Measurements from ENCODE around the gene LAGE3.

LAGE3 gene

GRCh38 chrX:154477891-154478477, 1.1 kb downstream of the LAGE3 start:
- DNase-seq (ENCODE audit: low read depth): no peak

DNA sequence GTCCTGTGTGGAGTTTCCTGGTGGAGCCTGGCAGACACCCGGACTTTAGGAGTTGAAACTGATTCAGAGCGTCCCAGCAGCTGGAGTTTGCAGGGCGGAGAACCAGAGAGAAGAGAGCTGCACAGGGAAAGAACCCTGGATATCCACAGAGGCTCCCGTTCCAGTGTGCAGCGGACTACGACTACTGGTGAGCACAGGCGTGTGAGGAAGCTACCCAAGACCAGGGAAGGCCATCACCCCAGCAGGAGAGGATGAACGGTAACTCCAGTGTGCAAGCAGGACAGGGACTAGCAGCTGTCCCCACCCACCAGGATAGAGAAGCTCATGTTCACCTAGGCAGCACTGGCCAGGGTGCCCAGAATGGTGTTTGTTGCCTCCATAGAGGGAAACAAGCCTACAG, 2.3 kb downstream of the LAGE3 start:
- no peak for DNase-seq (ENCODE audit: low read depth)

GRCh38 chrX:154473683-154474082, 5.4 kb downstream of the LAGE3 start:
- DNase-seq (ENCODE audit: low read depth): no peak

DNA sequence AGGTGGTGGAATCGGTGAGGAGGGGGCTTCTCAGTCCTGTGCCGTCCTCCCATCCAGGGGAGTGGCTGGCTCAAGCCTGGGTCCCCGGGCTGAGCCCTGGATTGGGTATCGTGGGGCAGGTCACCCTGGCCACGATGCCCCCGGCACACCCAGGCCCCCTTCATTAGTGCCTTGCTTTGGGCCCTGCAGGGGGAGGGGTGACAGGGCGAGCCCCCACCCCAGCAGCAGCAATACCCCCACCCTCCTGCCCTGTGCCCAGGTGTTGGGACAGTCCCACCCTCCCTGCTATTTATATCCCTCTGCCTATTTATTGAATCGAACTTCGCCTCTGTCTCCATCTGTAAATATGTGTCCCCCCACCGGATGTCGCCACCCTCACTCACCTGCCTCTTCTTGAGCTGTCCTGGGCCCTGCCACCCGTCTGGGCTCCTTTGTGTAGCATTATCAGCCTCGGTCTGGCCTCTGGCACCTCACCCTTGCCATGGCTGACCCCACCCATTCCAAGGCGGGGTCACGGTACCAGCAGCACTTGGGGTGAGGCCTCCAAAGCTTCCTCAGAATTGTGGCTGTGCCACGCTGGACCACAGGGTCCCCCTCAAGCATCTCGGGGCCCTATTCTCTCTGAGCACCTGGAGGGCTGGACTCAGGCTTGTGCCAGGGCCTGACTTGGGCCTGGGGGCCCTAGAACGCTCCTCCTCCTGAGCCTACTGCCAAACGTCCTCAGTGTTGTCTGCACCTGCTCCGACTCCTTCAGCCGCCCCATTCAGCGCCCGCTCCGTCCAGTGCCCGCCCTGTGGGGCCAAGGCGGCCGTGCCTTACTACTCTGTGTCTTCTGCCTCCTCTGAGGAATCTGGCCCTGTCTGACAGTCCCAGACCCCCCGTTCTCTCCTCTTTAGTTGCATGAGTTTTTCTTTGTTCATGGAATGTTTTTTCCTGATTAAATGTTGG, 6.1 kb downstream of the LAGE3 start:
- DNase-seq (ENCODE audit: low read depth): no peak

- no peak for DNase-seq (ENCODE audit: low read depth)
These were observed 7.0 kb downstream of the LAGE3 start for GRCh38 chrX:154471839-154472684.

- DNase-seq (ENCODE audit: low read depth): no peak
These were observed 8.0 kb downstream of the LAGE3 start for GRCh38 chrX:154470914-154471568.

GRCh38 chrX:154470434-154470833, 8.6 kb downstream of the LAGE3 start:
- DNase-seq (ENCODE audit: low read depth): no peak

DNA sequence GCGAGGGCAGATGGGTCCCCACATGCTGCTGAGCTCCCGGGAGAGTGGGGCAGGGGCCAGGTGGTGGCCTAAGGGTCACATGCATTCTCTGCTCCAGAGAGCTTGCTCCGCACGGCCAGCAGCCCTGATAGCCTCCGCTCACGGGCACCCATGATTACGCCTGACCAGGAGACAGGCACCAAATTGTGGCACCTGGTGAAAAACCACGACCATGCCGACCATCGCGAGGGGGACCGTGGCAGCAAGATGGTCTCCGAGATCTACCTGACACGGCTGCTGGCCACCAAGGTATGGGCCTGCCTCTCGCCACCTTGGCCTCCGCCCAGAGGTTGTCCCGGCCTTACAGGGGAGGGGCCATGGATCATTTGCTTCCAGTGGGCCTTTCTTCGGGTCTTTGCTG, 9.2 kb downstream of the LAGE3 start:
- DNase-seq (ENCODE audit: low read depth): no peak

- DNase-seq (ENCODE audit: low read depth): no peak
These were observed 10.0 kb downstream of the LAGE3 start for GRCh38 chrX:154469114-154469513.

DNA sequence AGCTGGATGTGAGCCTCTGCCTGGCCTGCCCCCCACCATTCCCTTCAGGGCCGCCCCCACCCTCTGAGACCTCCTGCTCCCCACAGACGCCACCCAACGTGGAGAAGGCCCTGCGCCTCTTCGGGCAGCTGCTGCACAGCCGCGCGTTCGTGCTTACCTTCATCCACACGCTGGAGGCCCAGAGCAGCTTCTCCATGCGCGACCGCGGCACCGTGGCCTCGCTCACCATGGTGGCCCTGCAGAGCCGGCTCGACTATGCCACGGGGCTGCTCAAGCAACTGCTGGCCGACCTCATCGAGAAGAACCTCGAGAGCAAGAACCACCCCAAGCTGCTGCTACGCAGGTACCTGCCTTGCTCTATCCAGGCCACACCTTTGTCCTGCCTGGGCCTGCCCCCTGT, 10.9 kb downstream of the LAGE3 start:
- no peak for DNase-seq (ENCODE audit: low read depth)

GRCh38 chrX:154467556-154467955, 11.5 kb downstream of the LAGE3 start:
- DNase-seq (ENCODE audit: low read depth): no peak

GRCh38 chrX:154466907-154467306, 12.2 kb downstream of the LAGE3 start:
- DNase-seq (ENCODE audit: low read depth): no peak

DNA sequence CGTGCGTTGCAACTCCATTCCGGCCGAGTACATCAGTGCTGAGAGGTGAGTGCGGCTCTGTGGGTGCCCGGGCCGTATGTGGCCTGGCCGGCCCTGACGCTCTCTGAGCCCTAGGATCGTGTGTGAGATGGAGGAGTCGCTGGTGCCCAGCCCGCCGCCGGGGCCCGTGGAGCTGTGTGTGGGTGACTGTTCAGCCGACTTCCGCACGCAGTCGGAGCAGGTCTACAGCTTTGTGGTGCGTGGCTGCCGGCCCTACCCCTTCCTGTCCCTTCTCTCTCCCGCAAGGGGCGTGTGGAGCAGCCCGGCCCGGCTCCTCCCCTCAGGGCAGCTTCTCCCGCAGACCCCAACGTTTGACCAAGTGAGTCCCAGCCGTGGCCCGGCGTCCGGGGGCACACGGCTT, 13.0 kb downstream of the LAGE3 start:
- no peak for DNase-seq (ENCODE audit: low read depth)

DNA sequence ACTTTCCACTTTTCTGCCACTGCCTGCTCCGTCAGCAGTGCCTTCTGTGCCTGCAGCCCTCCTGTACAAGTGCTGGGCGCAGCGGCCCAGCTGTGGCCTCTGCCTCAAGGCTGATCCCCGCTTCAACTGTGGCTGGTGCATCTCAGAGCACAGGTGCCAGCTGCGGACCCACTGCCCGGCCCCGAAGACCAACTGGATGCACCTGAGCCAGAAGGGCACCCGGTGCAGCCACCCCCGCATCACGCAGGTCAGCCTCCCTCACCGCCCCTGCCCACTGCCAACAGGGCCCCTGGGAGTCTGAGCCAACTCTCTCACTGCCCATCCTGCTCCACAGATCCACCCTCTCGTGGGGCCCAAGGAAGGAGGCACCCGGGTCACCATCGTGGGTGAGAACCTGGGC, 13.5 kb downstream of the LAGE3 start:
- no peak for DNase-seq (ENCODE audit: low read depth)

GRCh38 chrX:154464806-154465365, 14.2 kb downstream of the LAGE3 start:
- no peak for DNase-seq (ENCODE audit: low read depth)

GRCh38 chrX:154463611-154464220, 15.4 kb downstream of the LAGE3 start:
- DNase-seq (ENCODE audit: low read depth): no peak

DNA sequence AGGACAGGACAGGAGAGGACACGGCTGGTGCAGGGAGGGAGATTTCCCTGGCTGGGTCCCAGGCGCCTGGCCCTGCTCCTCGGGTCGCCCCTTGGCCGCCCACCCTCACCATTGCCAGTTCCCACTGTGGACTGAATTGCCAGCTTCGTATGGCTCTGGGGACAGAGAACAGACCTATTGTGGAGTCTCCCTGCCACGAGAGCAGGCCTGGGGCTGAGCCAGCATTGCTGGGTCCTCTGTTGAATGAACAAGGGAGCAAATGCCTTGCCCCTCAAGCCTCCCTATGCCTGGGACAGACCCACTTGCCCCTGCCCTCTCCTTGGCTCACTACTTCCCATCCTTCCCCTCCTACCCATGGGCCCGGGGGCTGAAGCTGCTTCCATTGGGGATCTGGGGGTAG, 16.7 kb downstream of the LAGE3 start:
- no peak for DNase-seq (ENCODE audit: low read depth)

DNA sequence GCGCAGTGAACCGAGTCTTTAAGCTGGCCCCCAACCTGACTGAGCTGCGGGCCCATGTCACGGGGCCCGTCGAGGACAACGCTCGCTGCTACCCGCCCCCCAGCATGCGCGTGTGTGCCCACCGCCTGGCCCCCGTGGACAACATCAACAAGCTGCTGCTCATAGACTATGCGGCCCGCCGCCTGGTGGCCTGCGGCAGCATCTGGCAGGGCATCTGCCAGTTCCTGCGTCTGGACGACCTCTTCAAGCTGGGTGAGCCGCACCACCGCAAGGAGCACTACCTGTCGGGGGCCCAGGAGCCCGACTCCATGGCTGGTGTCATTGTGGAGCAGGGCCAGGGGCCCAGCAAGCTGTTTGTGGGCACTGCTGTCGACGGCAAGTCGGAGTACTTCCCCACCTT, 18.8 kb downstream of the LAGE3 start:
- DNase-seq (ENCODE audit: low read depth): no peak

GRCh38 chrX:154459832-154460231, 19.2 kb downstream of the LAGE3 start:
- no peak for DNase-seq (ENCODE audit: low read depth)

DNA sequence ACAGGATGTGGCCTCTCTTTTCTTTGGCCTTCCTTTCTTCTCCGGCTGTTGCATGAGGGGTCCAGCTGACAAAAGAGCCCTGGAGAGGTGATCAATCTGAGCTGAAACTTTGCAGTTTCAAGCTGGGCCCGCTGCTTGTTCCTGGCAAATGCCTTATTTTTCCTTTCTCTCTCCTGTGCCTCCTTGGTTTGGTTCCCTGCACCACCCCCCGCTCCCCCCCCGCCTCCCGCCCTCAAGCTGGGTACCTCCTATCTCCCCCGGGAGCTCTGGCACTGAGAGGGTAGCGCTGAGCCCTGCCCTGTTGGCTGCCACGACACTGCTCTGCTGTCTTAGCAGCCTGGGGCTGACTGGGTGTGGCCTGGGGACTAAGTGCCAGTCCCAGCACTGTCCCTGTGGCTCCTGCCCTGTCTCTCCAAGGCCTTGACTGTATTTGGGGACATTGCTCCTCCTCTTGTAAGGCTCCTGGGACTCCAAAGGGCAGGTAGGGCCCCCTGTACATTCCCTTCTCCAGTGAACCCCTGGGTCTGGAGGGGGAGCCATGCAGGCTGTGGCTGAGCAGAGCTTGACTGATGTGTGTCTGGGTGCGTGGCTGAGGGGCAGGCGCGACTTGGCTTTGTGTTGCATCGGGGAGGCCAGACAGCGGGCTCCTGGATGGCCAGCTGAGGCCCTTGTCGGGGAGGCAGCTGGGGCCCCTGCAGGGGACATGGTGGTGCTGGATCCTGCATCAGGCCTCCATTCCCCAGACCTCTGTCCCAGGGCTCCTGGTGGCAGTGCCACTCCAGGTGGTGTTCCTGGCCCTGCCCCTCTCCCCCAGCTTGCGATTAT, 19.9 kb downstream of the LAGE3 start:
- no peak for DNase-seq (ENCODE audit: low read depth)

All from non-pigmented ciliary epithelial cell (primary cell).